ENCODE measurements around the gene CLIC6.

DNA sequence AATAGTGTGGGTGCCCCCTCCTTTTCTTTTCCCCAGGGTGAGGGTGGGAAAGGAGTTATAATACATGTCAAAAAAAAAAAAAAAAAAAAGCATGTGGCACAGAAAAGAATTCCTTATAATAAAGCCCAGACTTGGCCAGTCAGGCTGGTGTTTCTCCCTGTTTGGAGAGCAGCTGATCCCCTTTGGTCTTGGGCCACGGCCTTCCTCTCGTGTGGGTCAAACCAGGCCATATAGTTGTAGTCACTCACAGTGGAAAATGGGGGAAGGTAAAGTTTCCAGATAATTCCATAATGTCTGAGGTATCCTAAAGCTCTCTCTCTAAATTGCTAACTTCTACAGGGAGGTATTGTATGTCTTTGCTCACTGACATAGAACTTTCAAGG, 22.0 kb downstream of the CLIC6 start:
- TF ChIP-seq, protein P1, sequence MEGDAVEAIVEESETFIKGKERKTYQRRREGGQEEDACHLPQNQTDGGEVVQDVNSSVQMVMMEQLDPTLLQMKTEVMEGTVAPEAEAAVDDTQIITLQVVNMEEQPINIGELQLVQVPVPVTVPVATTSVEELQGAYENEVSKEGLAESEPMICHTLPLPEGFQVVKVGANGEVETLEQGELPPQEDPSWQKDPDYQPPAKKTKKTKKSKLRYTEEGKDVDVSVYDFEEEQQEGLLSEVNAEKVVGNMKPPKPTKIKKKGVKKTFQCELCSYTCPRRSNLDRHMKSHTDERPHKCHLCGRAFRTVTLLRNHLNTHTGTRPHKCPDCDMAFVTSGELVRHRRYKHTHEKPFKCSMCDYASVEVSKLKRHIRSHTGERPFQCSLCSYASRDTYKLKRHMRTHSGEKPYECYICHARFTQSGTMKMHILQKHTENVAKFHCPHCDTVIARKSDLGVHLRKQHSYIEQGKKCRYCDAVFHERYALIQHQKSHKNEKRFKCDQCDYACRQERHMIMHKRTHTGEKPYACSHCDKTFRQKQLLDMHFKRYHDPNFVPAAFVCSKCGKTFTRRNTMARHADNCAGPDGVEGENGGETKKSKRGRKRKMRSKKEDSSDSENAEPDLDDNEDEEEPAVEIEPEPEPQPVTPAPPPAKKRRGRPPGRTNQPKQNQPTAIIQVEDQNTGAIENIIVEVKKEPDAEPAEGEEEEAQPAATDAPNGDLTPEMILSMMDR (IDR thresholded peaks at IDR 0.05) = no peak
- TF ChIP-seq POLR2A (IDR thresholded peaks at IDR 0.05) (no peak), POLR2AphosphoS5 (IDR thresholded peaks at IDR 0.05) (no peak)

All from prostate gland (tissue), 2 donors.